ENCODE measurements around the gene DLL4.

DNA sequence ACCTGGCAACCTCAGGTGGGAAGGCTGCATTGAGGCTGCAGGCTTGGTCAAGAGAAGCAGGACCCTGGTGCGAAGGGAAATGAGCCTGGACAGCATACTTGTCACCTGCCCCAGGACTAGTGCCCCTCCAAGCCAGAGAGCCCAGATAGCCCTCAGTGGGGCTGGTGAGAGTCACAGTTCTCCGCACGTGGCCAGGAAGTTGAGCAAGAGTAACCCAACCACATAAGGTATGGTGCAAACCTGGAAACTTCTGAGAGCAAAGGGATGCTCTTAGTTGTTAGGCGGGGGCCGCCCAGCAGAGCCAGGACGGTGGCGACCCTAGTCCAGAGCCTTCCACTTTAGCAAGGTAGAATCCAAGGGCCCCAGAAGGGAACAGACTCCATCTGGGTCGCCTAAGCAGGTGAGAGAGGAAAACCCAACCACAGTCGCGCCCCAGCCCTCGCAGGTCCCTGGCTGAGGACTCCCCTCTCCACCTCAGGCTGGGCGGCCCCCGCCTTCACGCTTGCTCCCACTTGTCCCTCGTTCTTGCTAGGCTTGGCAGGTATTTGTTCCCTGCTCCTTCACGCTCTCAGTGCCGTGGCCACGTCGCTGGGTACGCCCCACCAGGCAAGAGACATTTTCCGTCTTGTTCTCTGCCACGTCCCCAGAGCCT is 36.0 kb upstream of the DLL4 start:
- TF ChIP-seq POLR2A (IDR thresholded peaks at IDR 0.05) (no peak), EP300 (IDR thresholded peaks at IDR 0.05) (no peak)
- TF ChIP-seq, protein P1, sequence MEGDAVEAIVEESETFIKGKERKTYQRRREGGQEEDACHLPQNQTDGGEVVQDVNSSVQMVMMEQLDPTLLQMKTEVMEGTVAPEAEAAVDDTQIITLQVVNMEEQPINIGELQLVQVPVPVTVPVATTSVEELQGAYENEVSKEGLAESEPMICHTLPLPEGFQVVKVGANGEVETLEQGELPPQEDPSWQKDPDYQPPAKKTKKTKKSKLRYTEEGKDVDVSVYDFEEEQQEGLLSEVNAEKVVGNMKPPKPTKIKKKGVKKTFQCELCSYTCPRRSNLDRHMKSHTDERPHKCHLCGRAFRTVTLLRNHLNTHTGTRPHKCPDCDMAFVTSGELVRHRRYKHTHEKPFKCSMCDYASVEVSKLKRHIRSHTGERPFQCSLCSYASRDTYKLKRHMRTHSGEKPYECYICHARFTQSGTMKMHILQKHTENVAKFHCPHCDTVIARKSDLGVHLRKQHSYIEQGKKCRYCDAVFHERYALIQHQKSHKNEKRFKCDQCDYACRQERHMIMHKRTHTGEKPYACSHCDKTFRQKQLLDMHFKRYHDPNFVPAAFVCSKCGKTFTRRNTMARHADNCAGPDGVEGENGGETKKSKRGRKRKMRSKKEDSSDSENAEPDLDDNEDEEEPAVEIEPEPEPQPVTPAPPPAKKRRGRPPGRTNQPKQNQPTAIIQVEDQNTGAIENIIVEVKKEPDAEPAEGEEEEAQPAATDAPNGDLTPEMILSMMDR (IDR thresholded peaks at IDR 0.05) = no peak

Measured in ovary (tissue), 3 donors.